HG02885 (cell line): ENCODE measurements around the gene RUFY3.
"Not testable (repeated sequence)": the region's sequence is repeated elsewhere in the genome, so short reads cannot be mapped to it uniquely, and the experiment has no call there.

Source experiments
- ATAC-seq: cut with Tn5 transposase; IDR thresholded peaks from one replicate; pipeline ENCODE4 v1.9.1; 2021; ENCODE audit warnings: mild to moderate bottlenecking; ENCODE audit not compliant: unreplicated experiment, poor library complexity

The RUFY3 gene

DNA sequence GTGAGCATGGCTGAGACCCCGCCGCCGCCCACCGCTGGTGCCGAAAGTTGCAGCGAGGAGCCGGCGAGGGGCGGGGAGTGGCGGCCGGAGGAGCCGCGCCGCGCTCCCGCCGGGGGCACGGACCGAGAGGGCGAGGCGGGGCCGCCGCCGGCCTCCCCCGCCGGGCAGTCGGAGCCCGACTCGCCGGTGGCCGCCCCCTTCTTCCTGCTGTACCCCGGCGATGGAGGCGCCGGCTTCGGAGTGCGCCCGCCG lies 16.9 kb upstream of the RUFY3 start:
- peak; percentile 39 for ATAC-seq

DNA sequence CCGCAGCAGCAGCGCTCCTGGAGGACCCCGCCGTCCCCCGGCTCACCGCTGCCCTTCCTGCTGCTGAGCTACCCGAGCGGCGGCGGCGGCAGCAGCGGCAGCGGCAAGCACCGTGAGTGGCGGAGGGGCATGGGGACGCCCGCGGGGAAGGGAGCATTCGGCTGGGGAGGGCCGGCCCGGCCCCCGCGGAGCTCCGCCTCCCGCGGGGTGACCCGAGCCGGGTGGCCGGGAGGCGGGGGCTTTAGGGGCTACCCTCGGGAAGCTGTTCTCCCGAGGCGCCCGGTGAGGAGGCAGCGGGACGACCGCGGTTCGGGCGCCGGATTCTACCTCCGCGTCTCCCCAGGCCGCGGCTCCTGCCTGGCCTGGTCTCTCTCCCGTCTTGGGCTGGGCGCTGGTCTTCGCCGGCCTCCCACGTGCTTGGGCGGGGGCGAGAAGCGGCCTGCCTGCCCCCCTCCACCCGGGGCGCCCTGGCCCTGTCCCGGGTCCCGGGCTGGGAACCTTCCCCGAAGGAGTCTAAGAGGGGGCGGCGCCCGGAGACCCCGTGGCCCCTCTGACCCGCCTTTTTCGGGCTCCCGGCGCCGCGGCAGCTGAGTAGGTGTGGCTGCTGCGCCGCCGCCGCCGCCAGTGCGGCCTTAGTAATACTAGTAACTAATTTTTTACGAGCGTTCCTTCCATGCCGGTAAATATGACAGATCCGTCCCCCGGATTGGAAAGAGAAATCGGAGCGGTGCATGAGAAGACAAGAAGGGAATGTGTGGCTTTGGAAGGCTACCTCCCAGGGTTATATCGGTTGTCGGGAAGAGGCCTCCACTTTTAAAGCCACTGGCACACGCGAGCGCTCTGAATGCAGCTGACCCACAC lies 16.4 kb upstream of the RUFY3 start:
- ATAC-seq: peak; percentile 57

DNA sequence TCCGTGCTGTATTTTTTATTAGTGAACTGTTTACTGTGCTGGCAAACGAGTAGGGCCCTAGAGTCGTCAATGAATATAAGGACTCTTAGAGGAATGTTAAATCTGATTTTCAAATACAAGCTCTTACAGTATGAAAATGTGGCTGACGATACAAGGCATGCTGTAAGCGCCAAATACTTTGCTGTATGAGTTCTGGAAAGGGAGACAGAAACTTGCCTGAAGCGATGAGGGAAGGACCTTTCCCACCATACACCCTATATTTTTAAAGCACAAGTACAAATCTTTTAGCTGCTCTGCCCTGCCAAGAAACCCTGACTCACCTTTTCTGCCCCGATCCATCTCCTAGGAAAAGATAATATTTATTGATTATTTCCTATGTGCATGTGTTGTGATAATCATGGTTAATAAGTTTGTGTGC lies 15.7 kb upstream of the RUFY3 start:
- no peak for ATAC-seq

DNA sequence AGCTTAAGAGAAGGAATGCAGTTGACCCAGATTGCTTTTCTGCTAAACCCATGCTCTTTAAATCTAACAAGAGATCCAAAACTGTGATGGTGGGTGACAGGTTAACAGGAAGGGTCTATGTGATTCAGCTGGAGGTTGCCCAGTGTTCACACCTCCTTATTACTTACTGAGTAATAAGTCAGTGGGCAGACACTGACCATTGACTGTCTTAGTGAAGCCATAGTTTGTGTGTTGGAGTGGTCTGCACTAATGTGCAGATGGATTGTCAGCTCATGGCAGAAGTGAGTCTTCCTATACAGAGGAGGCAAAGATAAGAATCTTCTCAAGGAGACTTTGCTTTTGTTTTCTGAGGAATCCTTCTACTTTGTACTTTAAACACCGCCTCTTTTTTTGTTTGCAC lies 15.2 kb upstream of the RUFY3 start:
- no peak for ATAC-seq

DNA sequence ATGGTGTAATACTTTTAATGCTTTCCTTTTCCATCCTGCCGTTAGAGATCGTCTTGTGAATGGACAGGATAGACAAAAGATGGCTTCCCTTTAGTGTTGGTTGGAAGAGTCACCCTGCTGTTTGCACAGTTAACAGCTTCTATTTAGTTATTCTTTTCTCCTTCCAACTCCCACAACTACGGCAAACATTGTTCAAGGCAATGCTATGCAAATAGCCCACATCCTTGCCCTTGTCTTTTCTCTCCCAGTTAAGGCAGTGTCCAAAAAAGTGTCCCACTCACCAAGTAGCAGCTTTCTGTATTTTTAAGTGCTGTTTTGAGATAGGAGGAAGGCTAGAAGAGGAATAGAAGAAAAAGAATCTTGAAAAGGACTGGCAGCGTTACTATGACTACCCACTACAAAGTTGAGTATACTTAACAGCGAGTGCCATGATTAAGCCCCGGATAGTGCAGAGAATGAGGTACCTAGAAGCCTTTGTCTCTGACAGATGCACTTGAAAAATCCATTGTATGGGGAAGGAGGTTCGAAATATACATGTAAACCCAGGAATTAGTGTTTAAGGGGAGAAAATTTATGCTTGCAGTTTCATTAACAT lies 12.1 kb upstream of the RUFY3 start:
- ATAC-seq: no peak

DNA sequence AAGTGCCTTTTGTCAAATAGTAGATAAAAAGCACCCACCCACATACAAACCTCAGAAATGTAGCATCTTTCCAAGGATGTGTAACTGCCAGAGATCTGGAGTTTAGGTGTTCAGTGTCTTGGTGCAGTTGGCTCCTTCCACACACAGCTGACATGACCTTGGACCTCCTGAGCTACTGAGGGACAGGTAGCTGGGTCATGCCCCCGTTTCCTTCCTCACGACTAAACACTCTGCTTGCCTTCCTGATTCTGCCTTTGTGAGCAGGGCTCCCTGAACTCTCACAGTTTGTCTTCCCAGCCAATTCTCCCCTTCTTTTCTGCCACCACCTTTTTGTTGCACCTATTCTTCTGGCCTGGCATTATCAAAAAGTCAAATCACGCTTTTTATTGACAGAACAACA lies 10.2 kb upstream of the RUFY3 start:
- ATAC-seq: no peak

DNA sequence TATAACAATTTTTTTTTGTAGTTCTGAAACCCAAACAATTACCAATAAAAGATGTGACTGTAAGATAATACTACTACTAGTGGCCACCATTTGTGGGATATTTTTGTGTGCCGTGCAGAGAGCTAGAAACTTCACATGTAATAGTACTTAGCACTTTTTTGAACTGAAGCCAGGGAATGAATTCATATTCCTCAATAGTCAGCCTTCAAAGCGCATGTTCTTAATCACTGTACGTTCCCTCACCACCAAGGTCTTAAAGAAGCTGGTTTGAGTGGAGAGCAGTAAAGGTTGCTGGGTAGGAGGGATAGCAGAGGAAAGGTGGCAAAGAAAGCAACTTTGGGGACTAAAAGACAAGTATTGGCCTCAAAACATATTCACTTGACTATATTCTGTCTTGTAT lies 9.6 kb upstream of the RUFY3 start:
- no peak for ATAC-seq

DNA sequence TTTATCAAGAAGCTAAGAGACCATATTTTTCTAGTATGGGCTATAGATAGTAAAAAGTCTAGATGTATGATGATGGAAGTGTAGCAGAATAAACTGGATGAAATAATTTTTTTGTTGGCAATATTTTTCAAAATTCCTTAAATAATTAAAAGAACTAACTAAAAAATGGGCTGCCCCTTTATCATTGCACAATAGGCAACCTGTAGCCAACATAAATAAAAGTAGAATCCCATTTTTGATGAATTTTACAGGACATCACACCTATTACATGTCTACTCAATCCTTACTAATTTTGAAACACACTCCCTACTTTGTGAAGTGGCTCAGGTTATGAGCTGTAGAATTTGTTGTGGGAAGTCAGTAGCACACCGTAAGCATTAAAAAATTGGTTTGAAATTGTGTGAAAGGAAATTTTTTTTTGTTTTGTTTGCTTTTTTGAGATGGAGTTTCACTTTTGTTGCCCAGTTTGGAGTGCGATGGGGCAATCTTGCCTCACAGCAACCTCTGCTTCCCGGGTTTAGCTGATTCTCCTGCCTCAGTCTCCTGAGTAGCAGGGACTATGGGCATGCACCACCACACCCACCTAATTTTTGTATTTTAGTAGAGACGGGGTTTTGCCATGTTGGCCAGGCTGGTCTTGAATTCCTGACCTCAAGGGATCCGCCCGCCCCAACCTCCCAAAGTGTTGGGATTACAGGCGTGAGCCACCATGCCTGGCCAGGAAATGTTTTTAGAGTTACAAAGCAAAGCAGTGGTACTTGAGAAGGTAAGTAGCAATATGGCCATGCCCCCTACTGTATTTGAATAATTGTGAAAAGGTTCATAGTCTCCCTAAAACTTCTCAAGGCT lies 8.9 kb upstream of the RUFY3 start:
- ATAC-seq: peak; percentile 6

DNA sequence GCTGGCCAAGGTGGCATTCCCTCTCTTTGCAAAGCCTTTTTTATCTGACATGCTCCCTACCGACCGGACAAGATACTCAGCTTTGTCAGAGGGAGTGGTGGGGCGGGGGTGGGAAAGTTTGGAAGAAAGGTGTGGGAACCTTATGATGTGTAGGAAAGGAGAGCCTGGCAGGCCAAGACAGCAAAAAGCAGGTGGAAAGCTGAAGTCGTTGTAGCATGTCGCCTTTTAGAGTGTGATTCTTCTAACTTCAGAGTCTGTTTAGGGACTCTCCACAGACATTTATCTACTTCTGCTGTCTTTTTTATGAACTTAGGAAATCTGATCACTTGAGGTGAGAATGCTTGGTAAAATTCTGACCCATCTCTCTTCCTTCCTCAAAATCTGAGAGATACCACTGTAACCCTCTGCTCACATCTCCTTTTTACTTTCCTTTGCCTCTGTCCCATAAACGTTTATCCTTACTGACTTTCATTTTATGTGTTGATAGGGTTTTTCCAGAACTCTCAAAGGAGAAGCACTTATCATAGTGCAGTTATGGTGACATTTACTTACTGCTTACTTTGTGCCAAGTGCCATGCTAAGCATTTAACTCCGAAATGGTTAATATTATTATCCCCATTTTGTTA lies 8.2 kb upstream of the RUFY3 start:
- peak; percentile 38 for ATAC-seq

DNA sequence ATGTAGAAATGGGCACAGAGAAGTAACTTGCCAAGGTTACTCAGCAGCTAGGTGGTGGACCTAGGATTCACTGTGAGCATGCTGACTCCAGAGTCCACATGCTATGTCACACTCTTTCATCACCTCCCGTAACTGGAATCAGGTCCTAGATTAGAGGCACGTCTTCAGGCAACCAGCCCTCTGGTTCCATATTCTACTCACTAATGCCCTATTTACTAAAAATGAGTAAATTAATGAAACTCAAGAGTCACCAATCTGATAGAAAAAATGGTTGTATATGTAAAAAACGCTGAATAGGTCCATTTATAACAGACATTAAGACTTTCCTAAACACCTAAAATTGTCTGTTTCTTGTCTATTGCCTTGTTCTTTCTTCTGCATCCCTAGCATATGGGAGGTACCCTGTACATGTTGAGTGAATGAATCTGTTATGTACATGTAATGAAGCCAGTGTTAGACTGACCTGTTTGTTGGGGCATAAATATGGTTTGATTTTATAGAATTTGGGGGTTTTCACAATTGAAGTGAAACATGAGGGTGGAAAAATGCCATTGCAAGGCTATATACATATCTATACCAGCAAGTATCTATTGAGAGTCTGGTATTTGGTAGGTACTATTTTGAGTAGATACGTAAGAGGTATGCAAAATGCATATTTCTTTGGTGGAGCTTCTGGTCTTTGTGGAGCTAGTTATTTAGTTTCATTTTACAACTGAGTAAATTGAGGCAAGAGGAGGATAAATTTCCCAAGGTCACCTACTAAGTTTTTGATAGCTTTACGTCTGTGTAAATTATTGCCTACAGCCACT lies 7.5 kb upstream of the RUFY3 start:
- ATAC-seq: peak; percentile 58

DNA sequence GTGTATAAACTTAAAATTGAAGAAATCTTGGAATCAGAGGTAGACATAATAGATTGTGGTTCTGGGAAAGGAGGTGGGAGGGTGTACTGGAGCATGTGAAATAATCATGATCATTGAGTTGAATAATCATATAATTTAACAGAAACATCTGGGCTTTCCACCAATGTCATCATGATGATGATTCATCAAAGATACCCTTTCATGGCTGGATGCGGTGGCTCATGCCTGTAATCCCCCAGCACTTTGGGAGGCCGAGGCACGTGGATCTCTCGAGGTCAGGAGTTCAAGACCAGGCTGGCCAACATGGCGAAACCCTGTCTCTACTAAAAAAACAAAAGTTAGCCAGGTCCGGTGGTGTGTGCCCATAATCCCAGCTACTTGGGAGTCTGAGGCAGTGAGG lies 6.7 kb upstream of the RUFY3 start:
- peak; percentile 11 for ATAC-seq

DNA sequence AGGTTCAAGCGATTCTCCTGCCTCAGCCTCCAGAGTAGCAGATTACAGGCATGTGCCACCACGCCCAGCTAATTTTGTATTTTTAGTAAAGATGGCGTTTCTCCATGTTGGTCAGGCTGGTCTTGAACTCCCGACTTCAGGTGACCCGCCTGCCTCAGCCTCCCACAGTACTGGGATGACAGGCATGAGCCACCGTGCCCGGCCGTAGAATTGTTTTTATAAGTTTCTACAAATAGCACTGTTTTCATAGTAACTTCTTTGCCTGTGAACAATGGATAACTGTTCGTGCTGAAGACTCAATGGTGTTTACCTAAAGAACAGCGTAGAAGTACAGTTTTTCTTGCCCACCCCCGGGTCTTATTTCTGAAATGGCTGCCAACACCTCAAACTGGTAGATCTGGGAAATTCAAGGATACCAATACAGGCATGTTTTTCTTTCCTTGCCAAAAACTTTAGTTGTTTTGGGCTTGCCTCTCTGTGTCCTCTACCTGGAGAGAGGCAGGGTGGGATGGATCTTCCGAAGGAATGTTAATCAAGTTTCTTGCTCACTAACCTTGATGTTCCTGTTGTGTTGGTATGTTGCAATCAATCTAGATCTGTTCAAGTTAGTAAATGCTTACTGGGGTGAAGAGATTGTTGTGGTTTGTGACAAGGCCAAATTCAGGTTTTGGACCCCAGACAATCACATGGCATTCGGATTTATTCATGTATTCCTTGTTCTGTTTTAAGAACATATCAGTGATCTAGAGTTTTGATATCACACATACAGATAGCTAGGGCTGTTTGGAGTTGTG lies 2.8 kb upstream of the RUFY3 start:
- ATAC-seq: no peak

DNA sequence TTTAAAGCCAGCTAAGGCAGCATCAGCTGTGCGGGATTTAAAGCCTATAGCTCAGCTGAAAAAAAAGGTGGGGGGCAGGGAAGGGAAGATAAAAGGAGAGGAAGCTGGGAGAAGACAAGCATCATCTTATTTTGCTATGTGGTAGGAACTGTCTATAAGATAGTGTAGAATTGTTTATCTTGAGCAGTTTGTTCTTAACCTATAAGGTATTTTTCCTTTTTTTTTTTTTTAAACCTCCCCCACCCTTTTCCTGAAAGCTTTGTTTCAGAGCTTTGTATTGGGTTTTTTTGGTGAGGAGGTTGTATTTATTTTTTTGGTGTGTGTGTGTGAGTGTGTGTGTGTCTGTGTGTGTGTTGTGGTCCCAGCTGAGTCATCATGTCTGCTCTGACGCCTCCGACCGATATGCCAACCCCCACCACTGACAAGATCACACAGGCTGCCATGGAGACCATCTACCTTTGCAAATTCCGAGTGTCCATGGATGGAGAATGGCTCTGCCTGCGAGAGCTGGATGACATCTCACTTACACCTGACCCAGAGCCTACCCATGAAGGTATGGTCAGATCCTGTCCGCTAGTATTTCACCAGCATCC lies 531 bp downstream of the RUFY3 start:
- no peak for ATAC-seq

DNA sequence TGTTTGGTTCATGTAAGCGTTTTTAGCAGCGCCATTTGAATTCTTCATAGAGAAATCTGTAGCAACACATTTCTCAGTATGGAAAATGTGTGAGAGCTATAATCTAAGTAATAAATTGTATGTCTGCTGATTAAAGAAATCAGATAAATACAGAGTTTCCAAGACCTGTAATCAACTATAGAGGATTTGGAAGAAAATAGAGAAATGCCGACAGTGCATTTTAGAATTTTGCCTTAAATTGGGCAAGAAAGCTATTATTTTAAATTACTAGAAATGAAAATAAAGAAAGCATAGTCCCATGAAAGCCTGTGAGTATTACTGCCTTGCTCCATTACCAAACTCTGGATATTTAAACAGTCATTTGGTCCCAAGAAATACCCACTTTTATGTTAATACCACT lies 2.7 kb downstream of the RUFY3 start:
- no peak for ATAC-seq

DNA sequence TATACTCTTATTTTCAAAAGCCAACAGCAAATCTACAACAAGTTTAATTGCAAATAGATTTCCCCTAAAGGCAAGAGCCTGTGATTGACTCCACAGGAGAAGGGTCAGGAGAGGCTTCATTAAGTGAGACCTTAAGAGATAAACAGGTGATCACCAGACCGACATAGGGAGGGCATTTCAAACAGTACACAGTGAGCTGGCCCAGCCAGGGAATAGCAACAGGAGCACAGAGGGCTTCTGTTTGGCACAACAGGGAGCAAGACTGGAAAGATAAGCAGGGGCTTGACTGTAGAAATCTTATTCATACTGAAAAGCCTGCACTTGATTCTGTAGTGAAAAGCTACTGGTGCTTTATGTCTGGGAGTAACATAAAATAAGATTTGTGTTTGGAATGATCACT lies 3.9 kb downstream of the RUFY3 start:
- no peak for ATAC-seq

DNA sequence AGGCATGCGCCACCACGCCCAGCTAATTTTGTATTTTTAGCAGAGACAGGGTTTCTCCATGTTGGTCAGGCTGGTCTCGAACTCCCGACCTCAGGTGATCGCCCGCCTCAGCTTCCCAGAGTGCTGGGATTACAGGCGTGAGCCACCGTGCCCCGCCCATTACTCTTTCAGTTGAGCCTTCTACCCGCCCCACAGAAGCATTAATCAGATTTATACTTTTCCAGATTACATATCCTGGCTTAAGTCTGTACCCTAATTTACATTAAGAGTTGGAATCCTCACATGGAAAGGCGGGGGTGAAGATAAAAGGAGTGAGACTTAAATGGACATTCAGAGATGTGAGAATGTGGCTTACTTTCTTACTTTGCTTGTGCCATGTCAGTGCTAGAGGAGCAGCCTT lies 4.8 kb downstream of the RUFY3 start:
- not testable (repeated sequence) for ATAC-seq

DNA sequence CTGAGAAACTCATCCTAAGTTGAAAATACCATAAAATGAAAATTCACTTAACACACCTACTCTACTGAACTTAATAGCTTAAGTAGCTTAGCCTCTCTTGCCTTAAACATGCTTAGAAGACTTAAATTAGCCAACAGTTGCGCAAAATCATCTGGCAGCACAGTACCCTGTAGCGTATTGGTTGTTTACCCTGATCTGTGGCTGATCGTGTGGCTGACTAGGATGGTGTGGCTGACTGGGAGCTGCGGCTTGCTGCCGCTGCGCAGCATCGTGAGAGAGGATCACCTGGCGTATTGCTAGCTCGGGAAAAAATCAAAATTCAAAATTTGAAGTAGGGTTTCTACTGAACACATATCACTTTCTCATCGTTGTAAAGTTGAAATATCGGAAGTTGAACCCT lies 6.3 kb downstream of the RUFY3 start:
- no peak for ATAC-seq

DNA sequence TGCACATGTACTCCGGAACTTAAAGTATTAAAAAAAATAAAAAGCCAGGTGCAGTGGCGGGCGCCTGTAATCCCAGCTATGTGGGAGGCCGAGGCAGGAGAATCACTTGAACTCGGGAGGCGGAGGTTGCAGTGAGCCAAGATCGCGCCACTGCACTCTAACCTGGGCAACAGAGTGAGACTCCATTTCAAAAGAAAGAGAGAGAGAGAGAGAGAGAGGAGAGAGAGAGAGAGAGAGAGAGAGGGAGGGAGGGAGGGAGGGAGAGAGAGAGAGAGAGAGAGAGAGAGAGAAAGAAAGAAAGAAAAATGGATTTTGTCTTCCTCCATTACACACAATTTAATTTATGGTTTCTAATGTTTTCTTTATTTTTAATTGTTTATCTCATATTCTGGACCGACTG lies 11.1 kb downstream of the RUFY3 start:
- ATAC-seq: not testable (repeated sequence)
